ENCODE measurements around the gene FIGN.
A peak's percentile ranks its signal among the peaks of the same experiment; 100 is the strongest.

The FIGN gene

GRCh38 chr2:163708265-163708664 is 27.5 kb downstream of the FIGN start:
- no peak for DNase-seq (ENCODE audit: low read depth)

DNA sequence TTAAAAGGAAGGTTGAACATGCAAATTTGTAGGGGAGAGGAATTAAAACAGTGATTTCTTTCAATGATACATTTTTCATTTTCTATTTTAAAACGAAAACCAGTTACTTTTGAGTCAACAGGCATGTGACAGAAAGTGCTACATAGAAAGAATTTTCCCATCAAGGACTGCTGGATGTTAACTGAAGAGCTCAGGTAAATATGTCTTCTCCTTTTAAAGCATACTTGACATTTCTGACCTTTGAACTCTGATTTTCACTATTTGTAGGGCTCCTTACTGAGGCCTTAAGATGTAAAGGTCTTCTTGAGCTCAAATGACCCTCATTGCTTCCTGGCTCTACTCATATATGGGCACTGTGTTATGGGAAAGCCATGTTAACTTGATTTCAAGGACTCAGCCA is 32.4 kb downstream of the FIGN start:
- DNase-seq (ENCODE audit: low read depth): no peak

GRCh38 chr2:163701399-163702195 is 34.2 kb downstream of the FIGN start:
- DNase-seq (ENCODE audit: low read depth): no peak

DNA sequence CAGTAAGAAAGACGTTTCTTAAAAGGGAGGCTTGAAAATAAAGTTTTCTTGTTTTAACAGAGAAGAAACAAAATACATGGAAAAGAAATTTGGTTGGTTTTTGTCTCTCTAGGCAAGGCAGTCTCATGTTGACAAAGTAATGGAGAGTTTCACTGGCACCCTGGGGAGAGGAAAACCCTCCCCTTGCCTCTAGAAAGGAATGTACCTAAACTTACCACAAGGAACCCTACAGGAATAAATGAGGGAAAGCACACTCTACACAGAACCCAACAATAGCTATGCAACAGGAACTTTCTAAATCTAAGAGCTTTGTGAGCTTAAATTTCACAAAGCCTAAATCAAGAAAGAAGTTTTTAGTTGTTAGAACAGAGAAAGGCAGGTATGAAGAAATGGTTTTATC is 37.0 kb downstream of the FIGN start:
- no peak for DNase-seq (ENCODE audit: low read depth)

DNA sequence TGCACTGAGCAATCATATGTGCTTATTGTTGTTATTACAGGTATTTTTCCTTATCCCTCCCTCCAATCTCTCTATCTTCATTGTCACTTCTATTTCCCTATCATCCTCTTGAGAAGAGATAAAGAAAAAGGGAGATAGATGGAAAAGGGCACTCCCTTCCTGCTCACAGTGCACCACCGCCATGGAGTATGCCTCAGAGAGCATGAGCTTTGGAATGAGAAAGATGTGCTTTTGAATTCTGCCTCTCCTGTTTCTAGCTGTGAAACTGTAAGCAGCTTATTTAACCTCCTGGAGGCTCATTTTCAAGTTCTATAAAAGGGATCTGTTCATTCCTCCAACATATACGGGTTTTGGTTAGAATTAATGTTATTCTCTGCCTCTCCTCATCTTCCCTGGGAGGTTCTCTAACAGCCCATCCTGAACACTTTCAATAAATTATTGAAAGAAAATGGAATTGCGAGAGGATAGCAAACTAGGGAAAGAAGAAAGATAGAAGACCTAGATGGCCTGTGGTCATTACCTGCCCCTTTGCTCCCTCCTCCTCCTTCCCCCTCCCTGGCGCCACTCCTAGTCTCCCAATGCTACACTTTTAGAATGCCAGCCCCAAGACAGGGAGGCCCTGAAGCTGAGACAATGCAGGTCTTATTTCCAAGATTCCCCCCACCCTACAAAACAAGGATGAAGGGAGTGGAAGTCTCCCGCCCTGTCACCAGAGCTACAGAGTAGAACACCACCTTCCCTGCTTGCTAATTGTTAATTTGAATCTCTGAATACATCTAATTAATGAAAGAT is 37.8 kb downstream of the FIGN start:
- DNase-seq (ENCODE audit: low read depth): no peak

GRCh38 chr2:163697429-163697828 is 38.4 kb downstream of the FIGN start:
- DNase-seq (ENCODE audit: low read depth): no peak

- no peak for DNase-seq (ENCODE audit: low read depth)
Observed at GRCh38 chr2:163693484-163693883, 42.3 kb downstream of the FIGN start.

DNA sequence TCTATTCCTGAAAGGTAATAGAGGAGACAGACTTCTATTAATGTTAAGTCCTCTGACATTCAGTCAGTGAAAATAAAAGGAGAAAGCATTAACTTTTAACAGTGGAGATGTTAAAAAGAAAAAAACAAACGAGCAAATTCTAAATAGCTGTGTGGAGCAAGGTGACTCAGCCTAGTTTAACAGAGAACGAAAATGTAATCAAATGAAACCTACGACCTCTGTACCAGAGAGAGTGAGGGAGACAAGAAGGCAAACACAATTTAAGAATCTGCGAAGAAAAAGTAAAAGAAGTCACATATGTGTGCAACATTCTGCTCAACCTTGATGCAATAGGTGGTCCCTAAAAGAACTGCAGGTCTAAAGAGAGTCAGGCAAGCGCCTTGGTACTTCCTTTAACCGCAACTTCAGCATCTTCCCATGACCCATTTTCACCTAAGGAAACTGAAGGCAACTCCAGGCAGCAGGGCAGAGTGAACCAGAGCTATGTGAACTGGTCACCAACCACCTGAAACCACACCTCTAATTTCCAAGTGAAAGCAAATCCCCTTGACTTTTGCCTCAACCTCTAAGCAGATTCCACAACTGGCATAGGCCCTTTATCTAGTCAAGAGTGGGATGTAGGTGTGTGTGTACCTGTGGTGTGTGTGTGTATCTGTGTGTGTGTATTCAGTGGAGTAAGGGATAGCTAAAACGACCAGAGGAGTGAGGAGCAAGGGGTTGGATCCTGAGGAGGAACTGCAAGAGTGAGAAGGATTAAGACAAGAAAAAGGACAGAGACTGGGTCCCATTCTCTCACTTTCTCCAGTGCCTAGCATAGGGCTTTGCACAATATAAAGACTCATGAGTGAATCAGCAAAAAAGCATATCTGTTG is 43.0 kb downstream of the FIGN start:
- peak; percentile 14 for DNase-seq (ENCODE audit: low read depth)

DNA sequence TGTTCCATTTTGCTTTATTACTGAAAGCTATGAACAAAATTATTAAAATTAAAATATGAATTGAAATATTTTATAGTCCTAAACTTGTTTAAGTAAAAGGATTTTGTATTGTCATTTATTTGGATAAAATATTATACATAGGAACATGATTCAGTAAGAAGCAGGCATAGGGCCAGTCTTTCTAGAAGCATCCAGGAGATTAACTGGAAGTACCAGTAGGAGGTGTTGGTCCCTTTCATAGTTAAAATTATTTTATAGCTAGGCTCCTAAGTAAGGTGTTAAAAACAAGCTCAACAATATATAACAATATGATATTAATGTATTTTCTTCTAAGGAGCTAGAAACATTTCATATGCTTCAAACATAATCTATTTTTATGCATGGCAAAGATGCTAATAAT is 43.7 kb downstream of the FIGN start:
- no peak for DNase-seq (ENCODE audit: low read depth)

GRCh38 chr2:163690896-163691295 is 44.9 kb downstream of the FIGN start:
- no peak for DNase-seq (ENCODE audit: low read depth)

- no peak for DNase-seq (ENCODE audit: low read depth)
Observed at GRCh38 chr2:163687217-163687616, 48.6 kb downstream of the FIGN start.

DNA sequence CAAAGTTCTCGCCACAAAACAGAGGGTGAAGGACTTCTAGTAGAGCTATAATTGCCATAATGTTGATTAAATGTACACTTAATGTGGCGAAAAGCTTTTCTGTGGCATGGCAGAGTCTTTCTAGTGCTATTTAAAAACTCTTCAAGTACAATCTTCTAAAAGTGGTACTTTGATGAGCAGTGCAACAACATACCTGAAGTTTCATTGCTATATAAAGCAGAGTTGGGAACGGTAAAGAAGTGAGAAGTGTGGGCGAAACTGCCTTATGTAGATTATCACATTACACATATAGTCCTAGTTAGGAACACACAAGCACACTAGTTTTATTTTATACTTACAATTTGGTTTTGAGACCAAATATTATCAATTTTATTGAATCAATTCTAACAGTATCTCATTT is 49.5 kb downstream of the FIGN start:
- DNase-seq (ENCODE audit: low read depth): no peak

GRCh38 chr2:163682695-163683094 is 53.1 kb downstream of the FIGN start:
- peak; percentile 77 for DNase-seq (ENCODE audit: low read depth)

DNA sequence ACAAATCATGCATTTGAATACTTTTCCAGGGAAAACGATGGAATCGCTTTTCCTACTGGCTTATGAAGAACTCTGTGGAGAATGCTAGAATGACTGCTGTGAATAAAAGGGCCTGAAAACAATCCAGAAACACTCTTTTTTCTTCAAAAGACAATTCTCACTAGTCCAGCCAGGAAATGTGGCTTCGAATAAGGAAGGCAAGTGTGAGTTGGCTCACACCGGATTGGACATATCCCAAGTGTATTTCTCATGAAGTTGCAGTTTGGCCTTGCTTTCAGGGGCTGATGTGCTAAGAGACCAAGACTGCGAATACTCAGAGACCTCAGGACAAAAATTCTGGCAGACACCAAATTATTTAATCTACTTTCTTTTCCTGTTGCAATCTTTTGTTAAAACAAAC is 54.1 kb downstream of the FIGN start:
- no peak for DNase-seq (ENCODE audit: low read depth)

GRCh38 chr2:163675388-163675787 is 60.4 kb downstream of the FIGN start:
- DNase-seq (ENCODE audit: low read depth): no peak

- no peak for DNase-seq (ENCODE audit: low read depth)
Observed at GRCh38 chr2:163673522-163673921, 62.3 kb downstream of the FIGN start.

- no peak for DNase-seq (ENCODE audit: low read depth)
Observed at GRCh38 chr2:163670929-163671328, 64.9 kb downstream of the FIGN start.

DNA sequence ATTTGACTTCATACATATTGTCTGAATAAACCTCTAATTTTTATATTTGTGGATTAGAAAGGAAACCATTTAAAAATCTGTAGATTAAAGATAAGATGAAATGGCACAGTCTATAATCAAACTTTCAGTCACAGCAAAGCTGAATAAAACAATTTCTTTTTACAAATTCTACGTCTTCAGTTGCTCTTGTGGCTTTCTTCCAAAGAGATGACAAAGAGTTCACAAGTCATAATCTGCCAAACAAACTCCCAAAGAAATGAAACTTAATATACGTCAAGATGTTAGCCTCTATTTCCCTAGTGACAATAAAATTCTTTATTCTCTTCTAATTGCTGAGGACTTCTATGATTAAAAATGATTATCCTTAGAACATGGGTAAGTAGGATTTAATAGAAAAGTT is 66.3 kb downstream of the FIGN start:
- DNase-seq (ENCODE audit: low read depth): no peak

DNA sequence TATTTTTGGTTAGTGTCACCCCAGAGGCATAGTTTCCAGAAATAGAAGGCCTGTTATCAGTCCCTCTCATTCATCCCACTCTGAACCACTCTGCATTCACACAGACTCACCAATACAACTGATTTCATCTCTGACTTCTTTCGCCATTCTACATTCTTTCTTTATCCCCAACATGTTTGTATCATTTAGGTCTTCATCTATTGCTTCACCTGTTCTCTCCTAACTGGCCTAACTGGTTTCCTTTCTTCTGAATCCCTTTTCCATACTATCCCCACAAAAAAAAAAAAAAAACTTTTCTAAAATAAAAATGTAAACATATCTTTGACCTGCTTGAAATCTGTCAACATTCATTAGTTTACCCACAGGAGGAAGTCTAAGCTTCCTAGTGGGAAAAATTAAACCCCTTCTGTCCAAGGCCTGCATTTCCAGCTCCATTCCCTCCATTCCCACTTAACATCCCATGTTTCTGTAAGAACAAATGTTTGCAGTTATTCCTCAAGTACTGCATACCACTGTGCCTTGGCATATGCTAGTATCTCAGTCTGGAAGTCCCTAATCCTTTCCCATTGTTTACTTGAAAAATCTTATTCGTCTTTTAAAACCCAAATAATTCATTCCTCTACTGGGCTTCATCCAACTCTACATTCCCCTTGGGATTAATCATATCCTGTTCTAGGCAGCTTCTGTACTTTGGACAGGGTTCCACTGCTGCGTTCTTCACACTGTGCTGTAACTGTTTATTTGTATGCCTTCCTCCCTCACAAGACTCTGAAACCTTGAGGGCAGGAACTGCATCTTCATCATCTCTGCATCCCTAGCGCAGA is 68.5 kb downstream of the FIGN start:
- peak; percentile 92 for DNase-seq (ENCODE audit: low read depth)

GRCh38 chr2:163665817-163666216 is 70.0 kb downstream of the FIGN start:
- DNase-seq (ENCODE audit: low read depth): peak; percentile 76

- DNase-seq (ENCODE audit: low read depth): no peak
Observed at GRCh38 chr2:163665051-163665450, 70.8 kb downstream of the FIGN start.

DNA sequence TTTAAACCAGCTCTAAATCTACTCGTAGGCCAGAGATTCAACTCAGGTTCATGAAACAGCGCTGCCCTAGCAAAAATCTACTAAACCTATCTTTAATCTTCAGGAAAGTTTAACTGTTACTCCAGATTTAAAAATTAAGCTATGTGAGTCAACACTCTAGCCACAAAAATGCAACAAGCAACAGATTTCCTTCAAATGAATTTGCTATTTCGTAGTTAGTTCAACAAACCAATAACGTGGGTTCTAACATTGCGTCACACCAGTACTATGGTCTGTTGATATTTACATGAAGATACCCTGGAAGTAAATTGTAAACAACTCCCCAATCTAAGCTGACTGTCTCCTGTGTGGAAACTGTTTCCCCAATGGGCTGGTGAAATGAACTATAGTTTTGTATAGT is 71.2 kb downstream of the FIGN start:
- DNase-seq (ENCODE audit: low read depth): peak; percentile 84
